Neuronal stem cell (in vitro differentiated cells): ENCODE data around the gene ARIH1.
"Not testable (repeated sequence)": the region's sequence is repeated elsewhere in the genome, so short reads cannot be mapped to it uniquely, and the experiment has no call there.

Experiments used
- DNase-seq: peaks from one replicate; pipeline ENCODE4 v3.0.0-alpha.2; 2013; ENCODE audit warnings: low spot score
- H2AFZ ChIP-seq: one replicate; pipeline ENCODE4 v1.6.1; 2013; ENCODE audit warnings: mild to moderate bottlenecking, low read length, inconsistent platforms
- H2AK5ac ChIP-seq: 2 replicates; pipeline ENCODE4 v1.6.1; 2013; ENCODE audit warnings: low read depth, mild to moderate bottlenecking, inconsistent platforms, low read length, moderate library complexity, mixed read lengths
- H2BK120ac ChIP-seq: 2 replicates; pipeline ENCODE4 v1.6.1; 2013; ENCODE audit warnings: low read depth, mild to moderate bottlenecking, inconsistent platforms, low read length, moderate library complexity, mixed read lengths
- H2BK12ac ChIP-seq: one replicate; pipeline ENCODE4 v1.6.1; 2013; ENCODE audit warnings: low read length, inconsistent platforms
- H2BK15ac ChIP-seq: 2 replicates; pipeline ENCODE4 v1.6.1; 2013; ENCODE audit warnings: mild to moderate bottlenecking, low read length, inconsistent platforms, mixed read lengths
- H2BK5ac ChIP-seq: one replicate; pipeline ENCODE4 v1.6.1; 2013; ENCODE audit warnings: inconsistent platforms, mild to moderate bottlenecking, low read length, moderate library complexity
- H3K14ac ChIP-seq: one replicate; pipeline ENCODE4 v1.6.1; 2013; ENCODE audit warnings: low read length, inconsistent platforms
- H3K18ac ChIP-seq: 2 replicates; pipeline ENCODE4 v1.6.1; 2013; ENCODE audit warnings: low read length, inconsistent platforms
- H3K23ac ChIP-seq: 2 replicates; pipeline ENCODE4 v1.6.1; 2013; ENCODE audit warnings: low read depth, mild to moderate bottlenecking, mixed read lengths, low read length, inconsistent platforms; ENCODE audit not compliant: poor library complexity
- H3K27ac ChIP-seq: replicated peaks from 3 replicates; pipeline ENCODE4 v1.5.1; 2013; ENCODE audit warnings: low read length, inconsistent platforms
- H3K27me3 ChIP-seq, 3 experiments: 2 replicates each; pipeline ENCODE4 v1.6.1; 2013; ENCODE audit warnings: low read length in 3 of 3, mild to moderate bottlenecking in 2 of 3, inconsistent platforms in 1 of 3, low read depth in 1 of 3, mixed read lengths in 1 of 3, moderate library complexity in 1 of 3; ENCODE audit not compliant: control insufficient read depth in 3 of 3, insufficient read depth in 3 of 3
- H3K36me3 ChIP-seq, 2 donors: replicated peaks in 1 of 2; 2 replicates each; pipeline ENCODE4 v1.6.1; 2013; ENCODE audit warnings: low read length in 2 of 2; ENCODE audit not compliant: control insufficient read depth in 2 of 2, insufficient read depth in 2 of 2
- H3K4ac ChIP-seq: 2 replicates; pipeline ENCODE4 v1.6.1; 2013; ENCODE audit warnings: inconsistent platforms, mild to moderate bottlenecking, low read length, moderate library complexity
- H3K4me1 ChIP-seq, 2 donors: 1 replicate in 1 of 2; 2 replicates in 1 of 2; pipeline ENCODE4 v1.6.1; 2013; ENCODE audit warnings: low read length in 2 of 2, low read depth in 1 of 2; ENCODE audit not compliant: control insufficient read depth in 2 of 2, insufficient read depth in 1 of 2
- H3K4me2 ChIP-seq: one replicate; pipeline ENCODE4 v1.6.1; 2013; ENCODE audit warnings: mild to moderate bottlenecking, low read length, inconsistent platforms; ENCODE audit not compliant: insufficient read depth, poor library complexity, severe bottlenecking
- H3K4me3 ChIP-seq, 2 donors: 2 replicates each; pipeline ENCODE4 v1.5.1; 2013; ENCODE audit warnings: low read length in 2 of 2, mild to moderate bottlenecking in 2 of 2, inconsistent platforms in 1 of 2, moderate library complexity in 1 of 2
- H3K79me1 ChIP-seq: one replicate; pipeline ENCODE4 v1.6.1; 2013; ENCODE audit warnings: low read depth, mild to moderate bottlenecking, inconsistent platforms, low read length, moderate library complexity
- H3K9ac ChIP-seq: one replicate; pipeline ENCODE4 v1.6.1; 2013; ENCODE audit warnings: mild to moderate bottlenecking, low read depth, low read length, inconsistent platforms; ENCODE audit not compliant: poor library complexity
- H3K9me3 ChIP-seq, 2 donors: replicated peaks in 1 of 2; 2 replicates each; pipeline versions ENCODE3 to v1.6.1; 2013; ENCODE audit warnings: low read length in 2 of 2, mild to moderate bottlenecking in 2 of 2, inconsistent platforms in 1 of 2, low read depth in 1 of 2, mixed read lengths in 1 of 2, moderate library complexity in 1 of 2; ENCODE audit not compliant: control insufficient read depth in 2 of 2, insufficient read depth in 1 of 2
- H4K8ac ChIP-seq: one replicate; pipeline ENCODE4 v1.6.1; 2013; ENCODE audit warnings: low read depth, mild to moderate bottlenecking, inconsistent platforms, low read length, moderate library complexity
- H4K91ac ChIP-seq: one replicate; pipeline ENCODE4 v1.6.1; 2013; ENCODE audit warnings: low read length, low read depth, mild to moderate bottlenecking, inconsistent platforms; ENCODE audit not compliant: poor library complexity
- WGBS, 2 donors: extraction: QIAGEN DNeasy Blood & Tissue Kit; methylation state at CpG; one replicate each; pipeline ENCODE4 v1.1.7; 2013; ENCODE audit warnings: missing lambda C conversion rate in 2 of 2, mixed read lengths in 1 of 2; ENCODE audit not compliant: insufficient read length in 2 of 2, insufficient replicate concordance in 1 of 2; ENCODE audit errors: extremely low coverage in 2 of 2; 5-methylcytosine and 5-hydroxymethylcytosine counted together

Gene ARIH1

GRCh38 chr15:72648631-72649253, 174.6 kb downstream of the ARIH1 start:
- WGBS, 2 donors = no CpG with 5 or more reads among the region's 10 CpGs

More at GRCh38 chr15:72648631-72649253, 174.6 kb downstream of the ARIH1 start:
- not testable (repeated sequence) for H2AFZ ChIP-seq, H2BK5ac ChIP-seq, H2BK12ac ChIP-seq, DNase-seq, H3K9ac ChIP-seq, H3K18ac ChIP-seq, H3K4me3 ChIP-seq, H3K79me1 ChIP-seq, H3K14ac ChIP-seq, H3K27me3 ChIP-seq, H3K4me1 ChIP-seq, H2BK120ac ChIP-seq, H3K23ac ChIP-seq, H4K91ac ChIP-seq, H3K27ac ChIP-seq, H3K9me3 ChIP-seq, H4K8ac ChIP-seq, H2AK5ac ChIP-seq, H3K36me3 ChIP-seq, H2BK15ac ChIP-seq, H3K4me2 ChIP-seq, H3K4ac ChIP-seq
